H9 (cell line): ENCODE results near the gene COPS8. TPM values are rescaled to one million over a fixed set of nuclear protein-coding genes. Genes with fewer than 3 reads are reported as not detected.

ENCODE experiments used
- DNase-seq: peaks from one replicate; pipeline ENCODE4 v3.0.0-alpha.2; 2017
- H2AFZ ChIP-seq: one replicate; pipeline ENCODE4 v1.6.1; 2013; ENCODE audit warnings: mild to moderate bottlenecking, low read length, control low read depth, moderate library complexity
- H2AK5ac ChIP-seq: 2 replicates; pipeline ENCODE4 v1.6.1; 2013; ENCODE audit warnings: low read length, control low read depth, mixed read lengths; ENCODE audit not compliant: insufficient read length
- H2BK120ac ChIP-seq: one replicate; pipeline ENCODE4 v1.6.1; 2013; ENCODE audit warnings: low read depth, mild to moderate bottlenecking, low read length, control low read depth, inconsistent platforms; ENCODE audit not compliant: poor library complexity, severe bottlenecking
- H2BK12ac ChIP-seq: 2 replicates; pipeline ENCODE4 v1.6.1; 2013; ENCODE audit warnings: low read length, control low read depth, mixed read lengths, low read depth; ENCODE audit not compliant: insufficient read length
- H2BK15ac ChIP-seq: 2 replicates; pipeline ENCODE4 v1.6.1; 2013; ENCODE audit warnings: low read depth, low read length, control low read depth
- H2BK20ac ChIP-seq: one replicate; pipeline ENCODE4 v1.6.1; 2013; ENCODE audit warnings: low read depth, mild to moderate bottlenecking, low read length, control low read depth, inconsistent platforms; ENCODE audit not compliant: poor library complexity, severe bottlenecking
- H2BK5ac ChIP-seq: 2 replicates; pipeline ENCODE4 v1.6.1; 2013; ENCODE audit warnings: low read length, control low read depth, mixed read lengths; ENCODE audit not compliant: insufficient read length
- H3K14ac ChIP-seq: 2 replicates; pipeline ENCODE4 v1.6.1; 2013; ENCODE audit warnings: low read length, control low read depth; ENCODE audit not compliant: insufficient read depth
- H3K18ac ChIP-seq: 2 replicates; pipeline ENCODE4 v1.6.1; 2013; ENCODE audit warnings: low read depth, mild to moderate bottlenecking, mixed read lengths, low read length, control low read depth; ENCODE audit not compliant: insufficient read length
- H3K23ac ChIP-seq: 2 replicates; pipeline ENCODE4 v1.6.1; 2013; ENCODE audit warnings: low read length, control low read depth, mixed read lengths, low read depth; ENCODE audit not compliant: insufficient read length
- H3K23me2 ChIP-seq: 2 replicates; pipeline ENCODE4 v1.6.1; 2013; ENCODE audit warnings: low read depth, mild to moderate bottlenecking, mixed read lengths, low read length, control low read depth; ENCODE audit not compliant: insufficient read length, poor library complexity, severe bottlenecking
- H3K27ac ChIP-seq: 2 replicates; pipeline ENCODE4 v1.5.1; 2013; ENCODE audit warnings: low read length, control low read depth, mixed read lengths, low read depth; ENCODE audit not compliant: insufficient read length
- H3K27me3 ChIP-seq: 2 replicates; pipeline ENCODE4 v1.6.1; 2013; ENCODE audit warnings: low read length, control low read depth, inconsistent platforms; ENCODE audit not compliant: insufficient read depth
- H3K4ac ChIP-seq: 2 replicates; pipeline ENCODE4 v1.6.1; 2013; ENCODE audit warnings: low read depth, mild to moderate bottlenecking, control low read depth, inconsistent platforms, low read length, moderate library complexity
- H3K4me1 ChIP-seq: 2 replicates; pipeline ENCODE4 v1.6.1; 2013; ENCODE audit warnings: low read length, control low read depth, inconsistent platforms; ENCODE audit not compliant: insufficient read depth
- H3K4me2 ChIP-seq: 2 replicates; pipeline ENCODE4 v1.6.1; 2013; ENCODE audit warnings: low read length, control low read depth, mixed read lengths; ENCODE audit not compliant: insufficient read length, insufficient read depth
- H3K56ac ChIP-seq: 2 replicates; pipeline ENCODE4 v1.6.1; 2013; ENCODE audit warnings: low read depth, mild to moderate bottlenecking, mixed read lengths, low read length, control low read depth; ENCODE audit not compliant: insufficient read length
- H3K79me1 ChIP-seq: 2 replicates; pipeline ENCODE4 v1.6.1; 2013; ENCODE audit warnings: low read depth, mild to moderate bottlenecking, moderate library complexity, low read length, control low read depth, inconsistent platforms; ENCODE audit not compliant: insufficient read depth, poor library complexity, severe bottlenecking
- H3K79me2 ChIP-seq: 2 replicates; pipeline ENCODE4 v1.6.1; 2013; ENCODE audit warnings: low read length, control low read depth, inconsistent platforms; ENCODE audit not compliant: insufficient read depth
- H3K9ac ChIP-seq: 2 replicates; pipeline ENCODE4 v1.6.1; 2013; ENCODE audit warnings: low read length, control low read depth, mixed read lengths; ENCODE audit not compliant: insufficient read length; ENCODE audit errors: extremely low read depth
- H3K9me3 ChIP-seq: one replicate; pipeline ENCODE4 v1.6.1; 2013; ENCODE audit warnings: low read depth, low read length, inconsistent platforms; ENCODE audit not compliant: control insufficient read depth
- H3T11ph ChIP-seq: one replicate; pipeline ENCODE4 v1.6.1; 2013; ENCODE audit warnings: mild to moderate bottlenecking, low read length, control low read depth, inconsistent platforms
- H4K20me1 ChIP-seq: one replicate; pipeline ENCODE4 v1.6.1; 2013; ENCODE audit not compliant: control insufficient read depth, insufficient read length, insufficient read depth
- H4K5ac ChIP-seq: 2 replicates; pipeline ENCODE4 v1.6.1; 2013; ENCODE audit warnings: low read depth, mild to moderate bottlenecking, mixed read lengths, low read length, control low read depth; ENCODE audit not compliant: insufficient read length
- H4K8ac ChIP-seq: replicated peaks from 2 replicates; pipeline ENCODE4 v1.6.1; 2013; ENCODE audit warnings: low read length, control low read depth, mixed read lengths, low read depth; ENCODE audit not compliant: insufficient read length
- H4K91ac ChIP-seq: 2 replicates; pipeline ENCODE4 v1.6.1; 2013; ENCODE audit warnings: low read depth, mild to moderate bottlenecking, moderate library complexity, mixed read lengths, low read length, control low read depth; ENCODE audit not compliant: insufficient read length
- H3K27ac Mint-ChIP-seq, 3 experiments: 2 replicates in 2 of 3; 3 replicates in 1 of 3; pipeline ENCODE4 v1.8.0; 2020 to 2021; ENCODE audit warnings: mixed read lengths in 3 of 3, mild to moderate bottlenecking in 1 of 3, moderate library complexity in 1 of 3
- H3K27me3 Mint-ChIP-seq: 2 replicates; pipeline ENCODE4 v1.8.0; 2021; ENCODE audit warnings: low read depth, mild to moderate bottlenecking, moderate library complexity, mixed read lengths
- H3K36me3 Mint-ChIP-seq, 3 experiments: 2 replicates in 2 of 3; 3 replicates in 1 of 3; pipeline ENCODE4 v1.8.0; 2020 to 2021; ENCODE audit warnings: low read depth in 3 of 3, mixed read lengths in 3 of 3; ENCODE audit not compliant: insufficient read depth in 1 of 3
- H3K4me1 Mint-ChIP-seq, 2 experiments: 2 replicates each; pipeline ENCODE4 v1.8.0; 2020; ENCODE audit warnings: mixed read lengths in 2 of 2
- H3K4me3 Mint-ChIP-seq, 2 experiments: 2 replicates in 1 of 2; 3 replicates in 1 of 2; pipeline ENCODE4 v1.8.0; 2020 to 2021; ENCODE audit warnings: mild to moderate bottlenecking in 2 of 2, mixed read lengths in 2 of 2, moderate library complexity in 1 of 2
- H3K9me3 Mint-ChIP-seq, 2 experiments: 2 replicates in 1 of 2; 3 replicates in 1 of 2; pipeline ENCODE4 v1.8.0; 2020; ENCODE audit warnings: mild to moderate bottlenecking in 2 of 2, mixed read lengths in 2 of 2, moderate library complexity in 1 of 2
- WGBS: extraction: QIAGEN DNeasy Blood & Tissue Kit; methylation state at CpG from one replicate; pipeline ENCODE4 v1.1.7; 2013; ENCODE audit warnings: missing lambda C conversion rate, low lambda C conversion rate, mixed read lengths; ENCODE audit not compliant: insufficient read length; ENCODE audit errors: extremely low coverage; 5-methylcytosine and 5-hydroxymethylcytosine counted together
- total RNA-seq: library from RNA; stranded (reverse); gene quantifications from 2 replicates; pipeline ENCODE4 v1.2.1, GENCODE V29; 2021
- TF ChIP-seq, protein P1 (sequence below): fragments of 200-600 bp; sonication (generic); conservative IDR thresholded peaks from 3 replicates; pipeline ENCODE4 v1.8.0; 2021; ENCODE audit warnings: antibody characterized with exemption, mild to moderate bottlenecking

Gene COPS8
- total RNA-seq, 1 experiment from 2014 or later, result 65.2 TPM

DNA sequence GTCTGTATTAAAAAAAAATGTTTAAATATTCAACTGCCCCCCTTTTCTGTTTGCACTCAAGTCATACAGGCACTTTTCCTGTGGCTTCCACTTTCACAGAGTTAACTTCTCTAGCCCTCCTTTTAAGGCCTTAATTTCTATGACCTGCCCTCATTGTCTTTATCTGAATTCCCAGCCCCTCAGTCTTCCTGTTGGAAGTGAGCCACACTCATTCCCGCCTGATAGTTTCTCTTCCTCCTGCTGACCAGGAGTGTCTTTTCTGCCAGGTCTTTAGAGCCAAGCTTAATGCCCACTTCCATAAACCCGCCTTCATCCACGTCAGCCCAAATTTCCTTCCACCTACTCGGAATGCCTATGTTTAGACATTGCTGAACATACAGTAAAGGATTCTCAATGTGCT lies 10.5 kb downstream of the COPS8 start:
- Histone ChIP-seq H4K20me1 (no peaks in the 10 kb centered on the region), H4K91ac (no peak overlapping the region), H2BK12ac (no peak overlapping the region), H2BK5ac (no peak overlapping the region), H4K5ac (no peak overlapping the region), H3K4ac (no peak overlapping the region), H3T11ph (no peak overlapping the region), H3K27me3 (no peaks in the 10 kb centered on the region), H3K27ac (no peak overlapping the region), H3K23ac (no peak overlapping the region), H2BK120ac (no peak overlapping the region), H3K9ac (no peak overlapping the region), H3K4me1 (no peaks in the 10 kb centered on the region), H2BK20ac (no peak overlapping the region), H3K14ac (no peak overlapping the region), H3K18ac (no peak overlapping the region), H3K56ac (no peak overlapping the region), H2AFZ (no peak overlapping the region), H3K79me2 (no peaks in the 10 kb centered on the region), H3K23me2 (no peaks in the 10 kb centered on the region), H3K4me2 (no peak overlapping the region), H3K9me3 (no peaks in the 10 kb centered on the region), H3K79me1 (no peaks in the 10 kb centered on the region), H4K8ac (no peak overlapping the region), H2AK5ac (no peak overlapping the region), H2BK15ac (no peak overlapping the region)
- TF ChIP-seq, protein P1, sequence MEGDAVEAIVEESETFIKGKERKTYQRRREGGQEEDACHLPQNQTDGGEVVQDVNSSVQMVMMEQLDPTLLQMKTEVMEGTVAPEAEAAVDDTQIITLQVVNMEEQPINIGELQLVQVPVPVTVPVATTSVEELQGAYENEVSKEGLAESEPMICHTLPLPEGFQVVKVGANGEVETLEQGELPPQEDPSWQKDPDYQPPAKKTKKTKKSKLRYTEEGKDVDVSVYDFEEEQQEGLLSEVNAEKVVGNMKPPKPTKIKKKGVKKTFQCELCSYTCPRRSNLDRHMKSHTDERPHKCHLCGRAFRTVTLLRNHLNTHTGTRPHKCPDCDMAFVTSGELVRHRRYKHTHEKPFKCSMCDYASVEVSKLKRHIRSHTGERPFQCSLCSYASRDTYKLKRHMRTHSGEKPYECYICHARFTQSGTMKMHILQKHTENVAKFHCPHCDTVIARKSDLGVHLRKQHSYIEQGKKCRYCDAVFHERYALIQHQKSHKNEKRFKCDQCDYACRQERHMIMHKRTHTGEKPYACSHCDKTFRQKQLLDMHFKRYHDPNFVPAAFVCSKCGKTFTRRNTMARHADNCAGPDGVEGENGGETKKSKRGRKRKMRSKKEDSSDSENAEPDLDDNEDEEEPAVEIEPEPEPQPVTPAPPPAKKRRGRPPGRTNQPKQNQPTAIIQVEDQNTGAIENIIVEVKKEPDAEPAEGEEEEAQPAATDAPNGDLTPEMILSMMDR, result no peak
- no CpG with 5 or more reads among the region's 4 CpGs for WGBS
- Mint-ChIP-seq H3K27ac (no peak overlapping the region), H3K4me1 (peaks cover 9% of the 10 kb centered on the region in 2 experiments), H3K9me3 (no peaks in the 10 kb centered on the region), H3K36me3 (peaks cover 23 to 68% (median 61%) of the 10 kb centered on the region in 3 experiments), H3K4me3 (no peak overlapping the region), H3K27me3 (no peaks in the 10 kb centered on the region)
- DNase-seq, result no peak
